ENCODE measurements around the gene KIAA1191. TPM values are rescaled to one million over a fixed set of nuclear protein-coding genes. Genes with fewer than 3 reads are reported as not detected.

The KIAA1191 gene
- total RNA-seq, 1 experiment from 2014 or later = 99.0 TPM

DNA sequence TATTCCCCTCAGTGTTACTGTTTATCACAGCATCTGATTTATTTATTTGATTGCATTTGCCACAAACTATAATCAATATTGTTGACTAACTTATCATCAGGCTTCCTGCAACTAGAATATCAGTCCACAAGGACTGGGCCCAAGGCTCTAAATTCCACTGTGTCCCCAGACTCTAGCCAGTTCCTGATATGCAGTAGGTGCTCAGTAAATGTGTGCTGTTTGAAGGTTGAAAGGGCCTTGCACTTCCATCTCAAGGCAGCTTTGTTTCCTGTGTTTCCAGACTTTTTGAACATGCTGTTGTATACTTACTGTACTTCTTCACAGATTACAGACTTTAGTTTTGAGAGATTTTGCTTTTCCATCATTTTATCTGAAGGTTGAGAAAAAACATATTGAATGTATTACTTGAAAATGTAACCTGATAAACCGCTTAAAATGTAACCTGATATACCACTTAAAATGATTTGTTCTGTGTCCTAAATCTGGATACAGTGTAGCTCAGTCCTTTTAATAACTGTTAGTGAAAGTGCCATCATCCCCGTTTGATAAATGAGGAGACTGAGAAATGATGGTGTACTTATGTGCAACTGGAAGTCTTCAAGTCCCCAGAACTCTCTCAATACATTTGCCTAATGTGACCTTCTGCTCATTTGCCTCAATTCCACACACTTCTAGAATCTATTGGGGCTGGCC lies 18.7 kb downstream of the KIAA1191 start:
- ChIA-PET POLR2A (no interaction called here), RAD21 (ENCODE audit: low non-redundant PET in 1 of 2, low total read pairs in 2 of 2, uncharacterized antibody in 2 of 2, unreplicated experiment in 2 of 2) (no interaction called here), CTCF (no interaction called here)
- BruUV-seq (replicated peaks) = no TSS peak
- H3K36me3 ChIP-seq (ENCODE audit: control insufficient read depth in 1 of 2, insufficient read depth in 2 of 2, low read length in 2 of 2) = peaks cover 21 to 31% of the 10 kb centered on the region in 2 experiments; a peak in 3 of 4 replicates
- no peak for ATAC-seq
- H3K4me1 ChIP-seq (ENCODE audit: control insufficient read depth in 1 of 2, insufficient read depth in 2 of 2, low read length in 2 of 2) = no peaks in the 10 kb centered on the region
- H3K9me2 ChIP-seq (ENCODE audit: insufficient read depth) = no peaks in the 10 kb centered on the region
- no peak overlapping the region for H2AFZ ChIP-seq (ENCODE audit: low read depth, low read length, poor library complexity, severe bottlenecking)
- no peak overlapping the region for H3K4me3 ChIP-seq (replicated peaks in 1 of 2; ENCODE audit: low read depth in 1 of 2, low read length in 2 of 2)
- no peak overlapping the region for H3K27ac ChIP-seq (ENCODE audit: low read depth, low read length)
- intact Hi-C loops (cut with micrococcal nuclease) = no loop called here
- no peaks in the 10 kb centered on the region for H4K20me1 ChIP-seq (ENCODE audit: insufficient read depth)
- H3K9me3 ChIP-seq (ENCODE audit: control insufficient read depth in 1 of 2, insufficient read depth in 1 of 2, low read depth in 1 of 2, low read length in 2 of 2) = no peaks in the 10 kb centered on the region
- H3K27me3 ChIP-seq (ENCODE audit: insufficient read depth, low read length) = no peaks in the 10 kb centered on the region
- no peak for DNase-seq (ENCODE audit: low read depth, low spot score)
- H3K79me2 ChIP-seq (ENCODE audit: insufficient read depth, low read length) = no peaks in the 10 kb centered on the region
- TF ChIP-seq, protein P1, sequence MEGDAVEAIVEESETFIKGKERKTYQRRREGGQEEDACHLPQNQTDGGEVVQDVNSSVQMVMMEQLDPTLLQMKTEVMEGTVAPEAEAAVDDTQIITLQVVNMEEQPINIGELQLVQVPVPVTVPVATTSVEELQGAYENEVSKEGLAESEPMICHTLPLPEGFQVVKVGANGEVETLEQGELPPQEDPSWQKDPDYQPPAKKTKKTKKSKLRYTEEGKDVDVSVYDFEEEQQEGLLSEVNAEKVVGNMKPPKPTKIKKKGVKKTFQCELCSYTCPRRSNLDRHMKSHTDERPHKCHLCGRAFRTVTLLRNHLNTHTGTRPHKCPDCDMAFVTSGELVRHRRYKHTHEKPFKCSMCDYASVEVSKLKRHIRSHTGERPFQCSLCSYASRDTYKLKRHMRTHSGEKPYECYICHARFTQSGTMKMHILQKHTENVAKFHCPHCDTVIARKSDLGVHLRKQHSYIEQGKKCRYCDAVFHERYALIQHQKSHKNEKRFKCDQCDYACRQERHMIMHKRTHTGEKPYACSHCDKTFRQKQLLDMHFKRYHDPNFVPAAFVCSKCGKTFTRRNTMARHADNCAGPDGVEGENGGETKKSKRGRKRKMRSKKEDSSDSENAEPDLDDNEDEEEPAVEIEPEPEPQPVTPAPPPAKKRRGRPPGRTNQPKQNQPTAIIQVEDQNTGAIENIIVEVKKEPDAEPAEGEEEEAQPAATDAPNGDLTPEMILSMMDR (IDR thresholded peaks at IDR 0.05 in 2 of 3, conservative IDR thresholded peaks at IDR 0.05 in 1 of 3; ENCODE audit: borderline replicate concordance in 1 of 3, insufficient read depth in 1 of 3, low read depth in 2 of 3, low read length in 2 of 3) = no peak
- TF ChIP-seq EZH2 (IDR thresholded peaks at IDR 0.05) (no peak), EZH2phosphoT487 (IDR thresholded peaks at IDR 0.05; ENCODE audit: borderline replicate concordance) (no peak), ZBTB33 (IDR thresholded peaks at IDR 0.05; ENCODE audit: extremely low read depth, insufficient replicate concordance, low read length) (no peak), POLR2A (IDR thresholded peaks at IDR 0.05; ENCODE audit: borderline replicate concordance, extremely low read depth, insufficient read depth, insufficient read length) (no peak), TCF7L2 (IDR thresholded peaks at IDR 0.05; ENCODE audit: borderline replicate concordance, extremely low read depth, insufficient read depth, insufficient read length) (no peak), ELF1 (IDR thresholded peaks at IDR 0.05; ENCODE audit: borderline replicate concordance, low read depth) (no peak), FOSL1 (IDR thresholded peaks at IDR 0.05; ENCODE audit: low read depth) (no peak), MAX (IDR thresholded peaks at IDR 0.05) (no peak), SP1 (IDR thresholded peaks at IDR 0.05; ENCODE audit: low read depth) (no peak), EGR1 (IDR thresholded peaks at IDR 0.05; ENCODE audit: low read depth) (no peak)
- TF ChIP-seq, protein P2, sequence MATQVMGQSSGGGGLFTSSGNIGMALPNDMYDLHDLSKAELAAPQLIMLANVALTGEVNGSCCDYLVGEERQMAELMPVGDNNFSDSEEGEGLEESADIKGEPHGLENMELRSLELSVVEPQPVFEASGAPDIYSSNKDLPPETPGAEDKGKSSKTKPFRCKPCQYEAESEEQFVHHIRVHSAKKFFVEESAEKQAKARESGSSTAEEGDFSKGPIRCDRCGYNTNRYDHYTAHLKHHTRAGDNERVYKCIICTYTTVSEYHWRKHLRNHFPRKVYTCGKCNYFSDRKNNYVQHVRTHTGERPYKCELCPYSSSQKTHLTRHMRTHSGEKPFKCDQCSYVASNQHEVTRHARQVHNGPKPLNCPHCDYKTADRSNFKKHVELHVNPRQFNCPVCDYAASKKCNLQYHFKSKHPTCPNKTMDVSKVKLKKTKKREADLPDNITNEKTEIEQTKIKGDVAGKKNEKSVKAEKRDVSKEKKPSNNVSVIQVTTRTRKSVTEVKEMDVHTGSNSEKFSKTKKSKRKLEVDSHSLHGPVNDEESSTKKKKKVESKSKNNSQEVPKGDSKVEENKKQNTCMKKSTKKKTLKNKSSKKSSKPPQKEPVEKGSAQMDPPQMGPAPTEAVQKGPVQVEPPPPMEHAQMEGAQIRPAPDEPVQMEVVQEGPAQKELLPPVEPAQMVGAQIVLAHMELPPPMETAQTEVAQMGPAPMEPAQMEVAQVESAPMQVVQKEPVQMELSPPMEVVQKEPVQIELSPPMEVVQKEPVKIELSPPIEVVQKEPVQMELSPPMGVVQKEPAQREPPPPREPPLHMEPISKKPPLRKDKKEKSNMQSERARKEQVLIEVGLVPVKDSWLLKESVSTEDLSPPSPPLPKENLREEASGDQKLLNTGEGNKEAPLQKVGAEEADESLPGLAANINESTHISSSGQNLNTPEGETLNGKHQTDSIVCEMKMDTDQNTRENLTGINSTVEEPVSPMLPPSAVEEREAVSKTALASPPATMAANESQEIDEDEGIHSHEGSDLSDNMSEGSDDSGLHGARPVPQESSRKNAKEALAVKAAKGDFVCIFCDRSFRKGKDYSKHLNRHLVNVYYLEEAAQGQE (IDR thresholded peaks at IDR 0.05; ENCODE audit: low read depth) = no peak
- no peak overlapping the region for H3K9ac ChIP-seq (ENCODE audit: low read length)
- H3K4me2 ChIP-seq (ENCODE audit: low read length) = no peak overlapping the region
